SK-N-SH treated with all-trans-retinoic acid at 6 μM for 48 hours (cell line): ENCODE data around the gene PDZD2.

Experiments
- ARNTL ChIP-seq: fragments of 450-650 bp; formaldehyde crosslinking; IDR thresholded peaks from 2 replicates; pipeline ENCODE4 v1.5.0; 2020; ENCODE audit warnings: low read depth, mild to moderate bottlenecking, moderate library complexity, borderline replicate concordance
- PPARA ChIP-seq: fragments of 250-450 bp; sonication (Bioruptor Pico); IDR thresholded peaks from 2 replicates; pipeline ENCODE4 v1.5.0; 2020; ENCODE audit warnings: mild to moderate bottlenecking, borderline replicate concordance
- ZC3H10 ChIP-seq: fragments of 250-450 bp; sonication (Bioruptor Pico); IDR thresholded peaks from 2 replicates; pipeline ENCODE4 v1.5.1; 2021; ENCODE audit warnings: mild to moderate bottlenecking, moderate library complexity
- ZNF70 ChIP-seq: fragments of 450-650 bp; formaldehyde crosslinking; IDR thresholded peaks from 2 replicates; pipeline ENCODE4 v1.5.0; 2020; ENCODE audit warnings: mild to moderate bottlenecking, moderate library complexity
- TF ChIP-seq, protein P1 (sequence below): fragments of 250-450 bp; sonication (Bioruptor Pico); IDR thresholded peaks from 2 replicates; pipeline ENCODE4 v1.8.0; 2021; ENCODE audit warnings: low read depth, mild to moderate bottlenecking, moderate library complexity, borderline replicate concordance
- TF ChIP-seq, protein P2 (sequence below): fragments of 250-450 bp; sonication (Bioruptor Pico); IDR thresholded peaks from 2 replicates; pipeline ENCODE4 v1.8.0; 2020; ENCODE audit warnings: mild to moderate bottlenecking, moderate library complexity, borderline replicate concordance

DNA sequence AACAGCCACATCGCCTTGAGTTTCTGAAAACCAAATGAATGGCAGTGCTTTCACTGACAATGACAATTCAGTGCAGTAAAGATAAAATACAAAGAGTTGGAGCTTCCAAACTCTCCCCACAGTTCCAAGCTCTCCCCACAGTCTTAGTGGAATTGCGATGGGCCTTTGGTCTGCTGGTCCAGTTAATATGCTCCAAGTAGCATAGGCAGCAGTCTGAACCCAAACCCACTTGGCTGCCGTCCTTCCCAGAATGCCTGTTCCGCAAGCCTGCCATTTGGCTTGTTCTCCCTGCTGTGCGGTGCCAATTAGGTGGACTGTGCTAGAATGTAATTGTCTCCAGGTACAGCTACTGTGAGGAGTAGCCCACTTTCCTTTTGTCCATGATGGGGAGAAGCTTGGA lies 285.1 kb downstream of the PDZD2 start:
- TF ChIP-seq, protein P1, sequence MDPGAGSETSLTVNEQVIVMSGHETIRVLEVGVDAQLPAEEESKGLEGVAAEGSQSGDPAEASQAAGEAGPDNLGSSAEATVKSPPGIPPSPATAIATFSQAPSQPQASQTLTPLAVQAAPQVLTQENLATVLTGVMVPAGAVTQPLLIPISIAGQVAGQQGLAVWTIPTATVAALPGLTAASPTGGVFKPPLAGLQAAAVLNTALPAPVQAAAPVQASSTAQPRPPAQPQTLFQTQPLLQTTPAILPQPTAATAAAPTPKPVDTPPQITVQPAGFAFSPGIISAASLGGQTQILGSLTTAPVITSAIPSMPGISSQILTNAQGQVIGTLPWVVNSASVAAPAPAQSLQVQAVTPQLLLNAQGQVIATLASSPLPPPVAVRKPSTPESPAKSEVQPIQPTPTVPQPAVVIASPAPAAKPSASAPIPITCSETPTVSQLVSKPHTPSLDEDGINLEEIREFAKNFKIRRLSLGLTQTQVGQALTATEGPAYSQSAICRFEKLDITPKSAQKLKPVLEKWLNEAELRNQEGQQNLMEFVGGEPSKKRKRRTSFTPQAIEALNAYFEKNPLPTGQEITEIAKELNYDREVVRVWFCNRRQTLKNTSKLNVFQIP (CRISPR knock-in tag), result no peak
- TF ChIP-seq ARNTL (CRISPR knock-in tag) (no peak), ZNF70 (no peak), ZC3H10 (no peak), PPARA (CRISPR knock-in tag) (no peak)
- TF ChIP-seq, protein P2, sequence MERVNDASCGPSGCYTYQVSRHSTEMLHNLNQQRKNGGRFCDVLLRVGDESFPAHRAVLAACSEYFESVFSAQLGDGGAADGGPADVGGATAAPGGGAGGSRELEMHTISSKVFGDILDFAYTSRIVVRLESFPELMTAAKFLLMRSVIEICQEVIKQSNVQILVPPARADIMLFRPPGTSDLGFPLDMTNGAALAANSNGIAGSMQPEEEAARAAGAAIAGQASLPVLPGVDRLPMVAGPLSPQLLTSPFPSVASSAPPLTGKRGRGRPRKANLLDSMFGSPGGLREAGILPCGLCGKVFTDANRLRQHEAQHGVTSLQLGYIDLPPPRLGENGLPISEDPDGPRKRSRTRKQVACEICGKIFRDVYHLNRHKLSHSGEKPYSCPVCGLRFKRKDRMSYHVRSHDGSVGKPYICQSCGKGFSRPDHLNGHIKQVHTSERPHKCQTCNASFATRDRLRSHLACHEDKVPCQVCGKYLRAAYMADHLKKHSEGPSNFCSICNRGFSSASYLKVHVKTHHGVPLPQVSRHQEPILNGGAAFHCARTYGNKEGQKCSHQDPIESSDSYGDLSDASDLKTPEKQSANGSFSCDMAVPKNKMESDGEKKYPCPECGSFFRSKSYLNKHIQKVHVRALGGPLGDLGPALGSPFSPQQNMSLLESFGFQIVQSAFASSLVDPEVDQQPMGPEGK, result no peak
